ENCODE results near the gene BTF3.
"Not testable (repeated sequence)": the region's sequence is repeated elsewhere in the genome, so short reads cannot be mapped to it uniquely, and the experiment has no call there.

Gene BTF3

DNA sequence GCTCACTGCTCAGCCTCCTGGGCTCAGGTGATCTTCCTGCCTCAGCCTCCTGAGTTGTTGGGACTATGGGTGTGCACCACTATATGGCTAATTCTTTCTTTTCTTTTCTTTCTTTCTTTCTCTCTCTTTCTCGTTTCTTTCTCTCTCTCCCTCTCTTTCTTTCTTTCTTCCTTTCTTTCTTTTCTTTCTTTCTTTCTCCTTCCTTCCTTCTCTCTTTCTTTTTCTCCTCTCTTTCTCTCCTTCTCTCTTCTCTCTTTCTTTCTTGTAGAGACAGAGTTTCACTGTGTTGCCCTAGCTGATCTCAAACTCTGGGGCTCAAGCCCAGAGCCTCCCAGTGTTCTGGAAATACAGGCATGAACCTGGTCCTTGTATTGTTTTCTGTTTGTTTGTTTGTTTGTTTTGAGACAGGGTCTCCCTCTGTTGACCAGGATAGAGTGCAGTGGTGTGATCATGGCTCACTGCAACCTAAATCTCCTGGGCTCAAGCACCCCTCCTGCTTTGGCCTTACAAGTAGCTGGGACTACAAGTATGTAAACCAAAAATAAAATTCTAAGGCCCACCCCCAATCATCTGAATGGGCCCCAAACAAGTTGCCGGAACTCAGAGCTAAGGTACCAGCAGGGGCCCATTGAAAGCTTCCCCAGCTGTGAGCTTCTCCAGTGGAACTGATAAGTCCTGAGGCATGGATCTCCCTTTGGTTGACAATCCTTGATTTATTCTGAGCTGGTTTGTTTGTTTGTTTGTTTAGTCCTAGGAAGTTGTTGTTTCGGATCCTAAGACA, 11.9 kb upstream of the BTF3 start:
- no peak for DNase-seq

DNA sequence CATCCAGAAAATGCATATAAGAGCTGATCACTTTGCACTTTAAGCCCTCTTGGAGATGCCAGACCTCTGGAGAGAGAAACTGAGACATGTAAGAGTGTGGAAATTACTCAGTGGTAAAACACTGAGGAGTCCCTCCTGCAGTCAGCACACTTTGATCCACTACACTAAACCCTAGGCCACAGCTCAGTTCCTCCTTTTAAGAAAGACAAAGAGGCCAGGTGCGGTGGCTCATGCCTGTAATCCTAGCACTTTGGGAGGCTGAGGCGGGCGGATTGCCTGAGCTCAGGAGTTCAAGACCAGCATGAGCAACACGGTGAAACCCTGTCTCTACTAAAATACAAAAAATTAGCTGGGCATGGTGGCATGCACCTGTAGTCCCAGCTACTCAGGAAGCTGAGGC, 11.0 kb upstream of the BTF3 start:
- not testable (repeated sequence) for DNase-seq

DNA sequence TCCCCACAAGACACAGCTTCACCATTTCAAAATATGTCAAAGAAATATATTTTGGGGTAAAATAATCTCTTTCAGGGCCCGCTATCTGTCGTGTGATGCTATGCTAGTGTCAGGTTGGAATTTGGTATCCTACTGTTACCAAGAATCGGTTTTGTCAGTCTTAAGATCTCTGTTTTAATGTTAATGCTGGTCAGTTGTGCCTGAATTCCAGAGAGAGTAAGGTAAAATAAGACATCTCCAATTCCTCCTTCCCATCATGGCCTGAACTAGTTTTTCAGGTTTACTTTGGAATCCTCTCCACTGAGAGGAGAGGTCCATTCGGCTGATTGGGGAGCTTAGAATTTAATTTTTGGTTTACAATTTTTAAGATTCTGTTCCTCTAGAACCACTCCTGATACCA, 10.4 kb upstream of the BTF3 start:
- no peak for DNase-seq

DNA sequence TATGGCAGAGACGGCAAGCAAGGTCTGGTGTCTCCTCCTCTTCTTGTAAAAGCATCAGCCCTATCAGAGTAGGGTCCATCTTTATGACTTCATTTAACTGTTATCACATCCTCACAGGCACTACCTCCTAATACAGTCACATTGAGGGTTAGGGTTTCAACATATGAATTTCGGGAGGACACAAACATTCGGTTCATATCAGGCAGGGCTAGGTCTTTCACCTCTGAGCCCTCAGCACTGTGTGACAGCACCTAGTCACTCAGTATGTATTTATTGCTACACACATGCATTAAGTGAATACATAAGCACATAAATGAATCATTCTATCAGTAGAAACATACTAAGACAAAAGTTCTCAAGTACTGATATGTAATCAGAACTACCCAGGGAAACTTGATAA, 9.4 kb upstream of the BTF3 start:
- no peak for DNase-seq

DNA sequence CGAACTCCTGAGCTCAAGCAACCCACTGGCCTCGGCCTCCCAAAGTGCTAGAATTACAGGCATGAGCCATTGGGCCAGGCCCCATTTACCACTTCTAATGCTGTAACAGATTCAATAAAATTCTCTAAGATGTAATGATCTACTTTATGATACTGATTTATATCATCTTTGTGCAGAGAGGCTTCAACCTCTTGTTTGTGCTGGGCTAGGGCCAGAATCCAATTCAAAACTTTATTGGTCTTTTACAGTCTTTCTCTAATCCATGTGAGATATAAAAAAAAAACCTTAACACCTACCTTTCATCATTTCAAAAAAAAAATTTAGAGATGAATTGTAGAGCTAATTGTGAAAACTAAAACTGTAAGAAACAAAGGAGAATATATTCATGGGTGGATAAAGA, 8.2 kb upstream of the BTF3 start:
- no peak for DNase-seq

DNA sequence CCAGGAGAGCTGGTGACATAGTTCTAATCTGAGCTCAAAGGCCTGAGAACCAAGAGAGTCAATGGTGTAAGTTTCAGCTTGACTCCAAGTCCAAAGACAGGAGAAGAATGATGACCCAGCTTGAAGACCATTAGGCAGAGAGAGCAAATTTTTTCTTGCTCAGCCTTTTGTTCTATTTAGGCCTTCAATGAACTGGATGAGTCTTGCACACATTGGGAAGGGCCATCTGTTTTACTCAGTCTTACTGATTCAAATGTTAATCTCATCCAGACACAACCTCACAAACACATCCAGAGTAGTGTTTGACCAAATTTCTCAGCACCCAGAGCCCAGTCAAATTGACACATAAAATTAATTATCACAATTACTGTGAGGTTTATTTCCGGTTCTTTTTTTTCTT, 7.1 kb upstream of the BTF3 start:
- no peak for DNase-seq

DNA sequence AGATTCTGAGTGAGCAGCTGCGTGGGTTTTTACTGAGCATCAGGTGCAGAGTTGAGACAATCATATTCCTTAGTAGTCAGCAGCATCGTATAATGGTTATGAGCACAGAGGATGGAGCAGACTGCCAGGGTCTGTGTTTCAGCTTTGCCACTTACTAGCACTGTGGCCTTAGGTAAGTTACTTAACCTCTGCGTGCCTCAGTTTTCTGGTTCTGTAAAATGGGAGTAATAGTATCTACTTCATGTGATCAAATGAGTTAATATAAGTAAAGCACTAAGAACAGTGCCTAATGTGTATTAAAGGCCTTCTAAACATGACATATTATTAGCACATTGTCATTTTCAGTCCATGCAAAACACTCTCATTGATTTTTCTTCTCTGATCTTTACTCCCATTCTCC, 4.8 kb upstream of the BTF3 start:
- DNase-seq, result no peak

DNA sequence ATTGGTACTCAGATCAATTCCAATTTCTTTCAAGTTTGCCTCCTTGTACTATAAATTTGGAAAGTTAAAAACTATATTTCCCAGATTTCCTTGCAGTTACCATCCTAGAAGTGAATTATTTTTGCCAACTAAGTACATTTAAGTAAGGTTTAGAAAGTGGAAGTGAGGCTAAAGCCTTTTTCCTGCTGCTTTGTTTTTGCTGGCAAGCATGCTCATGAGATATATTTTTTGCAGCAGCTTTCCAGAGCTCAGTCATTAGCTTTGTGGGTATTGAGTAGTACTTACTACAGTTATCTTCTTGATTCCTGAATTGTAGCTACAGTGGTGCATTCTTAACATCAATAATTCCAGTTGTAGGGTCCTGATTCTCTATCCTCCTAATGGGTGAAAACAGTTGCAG, 3.5 kb upstream of the BTF3 start:
- no peak for DNase-seq

DNA sequence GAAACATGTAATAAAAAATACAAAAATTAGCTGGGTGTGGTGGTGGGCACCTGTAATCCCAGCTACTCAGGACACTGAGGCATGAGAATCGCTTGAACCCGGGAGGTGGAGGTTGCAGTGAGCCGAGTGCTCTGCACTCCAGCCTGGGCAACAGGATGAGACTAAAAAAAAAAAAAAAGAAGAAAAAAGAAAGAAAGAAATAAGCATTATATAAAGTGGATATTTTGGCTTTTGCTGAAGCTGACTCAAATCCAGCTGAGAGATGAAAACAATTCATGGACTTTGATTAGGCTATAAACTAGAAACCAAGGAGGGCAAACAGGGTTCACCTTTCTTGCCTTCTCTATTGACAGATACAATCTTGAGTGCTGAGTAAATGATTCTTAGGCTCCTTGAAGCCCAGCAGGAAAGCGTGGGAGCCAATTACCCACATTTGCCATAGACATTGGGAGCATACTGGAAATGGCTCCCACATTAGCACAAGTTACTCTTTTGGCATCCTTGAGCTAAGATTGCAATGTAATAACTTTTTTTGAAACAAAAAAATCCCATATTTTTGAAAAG, 2.4 kb upstream of the BTF3 start:
- no peak for DNase-seq

DNA sequence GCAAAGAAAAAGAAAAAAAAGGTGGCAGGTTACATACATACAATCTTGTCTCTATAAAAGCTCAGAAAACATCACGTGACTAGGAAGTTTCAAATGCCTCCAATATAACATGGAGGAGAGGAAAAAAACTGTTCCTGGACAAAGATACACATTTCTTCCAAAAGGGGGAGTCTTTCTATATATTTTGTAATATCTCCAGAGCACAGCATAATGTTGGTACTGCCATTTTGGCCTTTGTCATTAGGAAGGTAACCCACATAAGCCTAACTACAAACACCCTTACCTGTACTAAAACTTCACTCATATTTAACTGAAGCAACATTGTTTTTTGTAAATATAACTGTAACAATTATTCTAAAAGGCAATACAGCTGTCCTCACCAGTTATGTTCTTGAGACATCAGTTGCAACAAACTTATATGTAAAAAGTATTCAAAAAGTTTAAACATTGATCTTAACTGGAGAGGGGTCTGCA, 1.2 kb upstream of the BTF3 start:
- peak; percentile 54 to 76 for DNase-seq

DNA sequence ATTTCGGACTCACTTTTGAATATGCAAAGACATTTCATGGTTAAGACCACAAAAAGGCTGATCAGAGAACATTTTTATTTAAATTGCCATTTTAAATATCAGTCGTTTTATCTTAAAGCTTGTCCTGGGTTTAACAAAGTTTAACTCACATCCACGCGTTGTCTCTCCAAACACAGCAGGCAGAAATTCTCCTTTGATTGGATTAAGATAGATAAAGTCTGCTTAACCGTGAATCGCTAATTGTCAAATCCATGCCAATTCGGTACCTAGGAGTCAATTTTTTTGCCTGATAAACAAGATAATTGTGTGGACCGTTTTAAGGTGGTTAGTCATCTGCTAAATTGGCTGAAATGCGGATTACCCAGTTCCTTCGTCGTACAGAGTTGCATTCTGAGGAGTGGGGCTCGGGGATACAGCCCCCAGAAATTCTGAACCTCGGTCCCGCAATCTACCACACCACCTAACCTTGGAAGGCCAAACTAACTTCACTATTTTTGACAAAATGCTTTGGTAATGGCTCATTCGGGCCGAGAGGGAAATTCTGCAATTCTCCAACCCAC, 665 bp upstream of the BTF3 start:
- peak in 1 of 2 experiments; percentile 12 for DNase-seq

DNA sequence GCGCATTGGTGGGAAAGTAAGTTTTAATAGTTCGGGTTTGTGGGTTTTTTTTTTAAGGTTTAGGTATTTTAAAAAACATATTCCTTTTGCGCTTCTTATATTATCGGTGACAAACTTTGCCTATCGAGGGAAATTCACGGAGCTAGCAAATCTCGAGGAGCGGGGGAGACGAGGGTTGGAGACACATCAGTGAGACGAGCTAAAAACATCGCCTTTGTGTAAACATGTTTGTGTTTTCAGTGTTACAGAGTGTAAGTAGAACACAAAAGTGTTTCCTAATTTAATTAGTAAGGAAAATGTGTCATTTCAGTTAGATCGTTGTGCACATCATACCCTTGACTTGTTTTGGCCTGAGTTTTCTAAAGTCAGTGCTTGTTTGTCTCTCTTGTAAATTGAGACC, 945 bp downstream of the BTF3 start:
- DNase-seq, result no peak

DNA sequence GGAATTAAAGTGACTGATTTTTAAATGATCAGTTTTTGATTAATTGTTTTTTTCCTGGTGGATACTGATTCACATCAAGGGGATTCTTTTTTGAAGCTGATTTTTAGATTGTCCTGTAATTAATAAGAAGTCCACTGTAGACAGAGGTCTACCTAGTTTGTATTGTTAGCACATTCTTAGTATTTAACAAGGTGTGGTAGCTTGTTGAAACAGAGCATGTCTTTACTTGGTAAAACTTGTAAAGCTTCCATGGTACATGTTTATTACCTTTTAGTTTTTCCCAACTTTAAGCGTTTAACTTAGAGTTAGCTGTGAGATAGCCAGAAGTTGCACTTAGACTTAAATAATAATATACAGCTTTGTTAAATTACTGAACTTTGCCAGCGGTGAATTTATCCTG, 1.5 kb downstream of the BTF3 start:
- DNase-seq, result no peak

DNA sequence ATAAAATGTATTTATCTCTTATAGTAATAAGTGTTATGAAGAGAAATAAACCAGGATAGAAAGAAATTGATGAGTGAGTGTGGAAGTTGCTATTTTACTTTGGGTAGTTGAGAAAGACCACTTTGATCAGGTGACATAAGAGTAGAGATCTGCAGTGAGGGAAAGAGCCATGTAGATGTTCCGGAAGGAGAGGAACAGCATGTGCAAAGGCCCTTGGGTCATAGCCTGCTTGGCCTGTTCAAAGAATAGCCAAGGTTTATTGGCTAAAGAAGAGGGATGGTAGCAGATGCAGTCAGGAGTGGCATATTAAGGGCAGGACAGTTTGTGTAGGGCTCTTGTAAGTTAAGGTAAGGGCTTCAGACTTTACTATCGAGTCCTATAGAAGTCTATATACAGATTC, 3.2 kb downstream of the BTF3 start:
- DNase-seq, result no peak

DNA sequence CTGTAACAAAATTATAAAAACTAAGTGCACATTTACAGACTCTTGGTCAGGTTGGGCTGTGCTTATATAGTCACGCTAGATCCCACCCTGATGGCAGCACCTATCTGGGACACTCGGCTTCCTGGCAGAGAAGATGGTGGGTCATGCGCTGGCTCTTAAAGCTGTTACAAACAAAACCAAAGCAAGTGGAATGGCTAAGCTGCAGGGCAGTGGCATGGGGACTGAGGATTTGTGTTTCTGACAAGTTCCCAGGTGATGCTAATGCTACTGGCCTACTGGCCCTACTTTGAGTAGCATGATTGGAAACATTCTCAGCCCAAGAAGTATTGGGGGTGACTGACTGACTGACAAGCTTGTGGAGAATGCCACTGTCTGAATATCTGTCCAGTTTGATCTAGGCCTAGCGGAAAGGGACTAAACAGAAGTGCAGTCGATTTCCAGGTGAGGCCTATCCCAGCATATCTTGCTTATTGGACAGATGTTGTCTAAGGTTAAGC, 8.3 kb downstream of the BTF3 start:
- no peak for DNase-seq

DNA sequence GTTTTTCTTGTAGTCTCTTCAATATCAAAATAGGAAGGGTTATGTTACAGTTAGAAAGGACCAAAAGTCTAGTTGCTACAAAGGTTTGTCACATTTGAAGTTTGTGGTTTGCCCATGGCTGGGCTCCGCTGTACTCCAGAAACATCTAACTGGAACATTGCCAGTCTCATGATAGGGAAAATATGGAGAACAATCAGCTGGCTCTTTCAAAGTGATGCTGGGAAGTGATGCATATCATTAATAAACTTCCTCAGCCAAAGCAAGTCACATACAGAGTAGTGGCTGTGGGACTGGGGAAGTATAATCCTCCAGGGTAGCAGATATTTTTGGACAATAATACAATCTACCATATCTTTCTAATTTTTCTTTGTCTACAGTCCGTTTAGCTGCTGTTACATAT, 8.8 kb downstream of the BTF3 start:
- DNase-seq, result no peak

DNA sequence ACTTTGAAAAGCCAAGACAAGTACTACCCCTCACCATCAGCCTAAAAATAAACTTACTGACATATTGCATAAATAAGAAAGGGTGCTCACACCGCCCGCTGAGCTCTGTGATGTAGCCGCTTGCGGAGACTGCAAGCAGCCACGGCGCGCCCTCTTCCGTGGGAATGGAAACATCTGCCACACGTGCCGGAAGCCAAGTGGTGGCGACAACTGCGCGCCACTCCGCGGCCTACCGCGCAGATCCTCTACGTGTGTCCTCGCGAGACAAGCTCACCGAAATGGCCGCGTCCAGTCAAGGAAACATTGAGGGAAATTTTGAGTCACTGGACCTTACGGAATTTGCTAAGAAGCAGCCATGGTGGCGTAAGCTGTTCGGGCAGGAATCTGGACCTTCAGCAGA, 10.3 kb downstream of the BTF3 start:
- DNase-seq, result not testable (repeated sequence)

DNA sequence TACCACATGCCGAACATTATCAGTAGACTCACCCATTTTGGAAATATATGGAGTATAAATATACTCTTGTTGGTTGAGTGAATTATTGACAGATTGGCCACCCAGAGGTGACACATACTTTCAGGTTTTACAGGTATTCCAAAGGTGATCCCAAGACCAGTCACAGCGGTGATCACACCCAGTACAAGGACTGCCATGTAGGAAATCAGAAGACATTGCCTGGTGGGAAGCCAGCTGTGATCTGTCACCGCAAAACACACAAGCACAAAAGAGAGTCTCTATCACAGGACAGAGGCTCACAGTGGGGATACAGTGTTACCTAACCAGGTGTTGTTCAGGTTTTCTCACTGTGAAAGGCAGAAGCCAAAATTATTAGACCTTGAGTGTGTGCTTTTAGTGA, 15.8 kb downstream of the BTF3 start:
- DNase-seq, result peak; percentile 59 to 88

DNA sequence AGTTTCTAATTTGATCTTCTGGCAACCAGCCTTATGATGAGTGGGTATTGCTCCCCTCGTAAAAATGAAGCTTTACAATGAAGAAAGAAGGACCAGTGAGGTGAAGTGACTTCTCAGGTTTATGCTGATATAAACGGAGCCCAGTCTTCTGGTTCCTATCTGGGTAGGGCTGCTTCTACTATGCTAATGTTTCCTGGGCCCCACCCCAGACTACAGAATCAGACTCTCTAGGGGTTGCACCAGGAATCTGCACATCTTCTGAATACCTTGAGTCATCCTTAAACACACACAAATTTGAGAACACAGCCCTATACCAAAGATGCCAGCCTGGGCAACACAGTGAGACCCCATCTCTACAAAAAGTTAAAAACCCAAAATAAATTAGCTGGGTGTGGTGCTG, 16.2 kb downstream of the BTF3 start:
- DNase-seq, result no peak

DNA sequence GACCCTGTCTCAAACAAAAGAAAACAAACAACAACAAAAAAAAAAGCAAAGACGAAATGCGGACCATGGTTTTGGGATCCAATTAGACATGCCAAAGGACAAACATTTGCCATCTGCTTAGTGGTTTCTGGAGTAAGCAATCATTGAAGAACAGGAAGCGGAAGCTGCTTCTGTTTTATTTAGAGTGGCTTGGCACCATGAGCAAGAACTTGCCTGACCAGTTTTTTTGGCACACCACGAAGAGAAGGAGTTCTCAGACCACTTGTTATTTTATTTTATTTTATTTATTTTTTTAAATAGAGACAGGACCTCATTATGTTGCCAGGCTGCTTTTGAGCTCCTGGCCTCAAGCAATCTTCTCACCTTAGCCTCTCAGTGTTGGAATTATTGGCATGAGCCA, 17.0 kb downstream of the BTF3 start:
- peak; percentile 14 to 70 for DNase-seq

DNA sequence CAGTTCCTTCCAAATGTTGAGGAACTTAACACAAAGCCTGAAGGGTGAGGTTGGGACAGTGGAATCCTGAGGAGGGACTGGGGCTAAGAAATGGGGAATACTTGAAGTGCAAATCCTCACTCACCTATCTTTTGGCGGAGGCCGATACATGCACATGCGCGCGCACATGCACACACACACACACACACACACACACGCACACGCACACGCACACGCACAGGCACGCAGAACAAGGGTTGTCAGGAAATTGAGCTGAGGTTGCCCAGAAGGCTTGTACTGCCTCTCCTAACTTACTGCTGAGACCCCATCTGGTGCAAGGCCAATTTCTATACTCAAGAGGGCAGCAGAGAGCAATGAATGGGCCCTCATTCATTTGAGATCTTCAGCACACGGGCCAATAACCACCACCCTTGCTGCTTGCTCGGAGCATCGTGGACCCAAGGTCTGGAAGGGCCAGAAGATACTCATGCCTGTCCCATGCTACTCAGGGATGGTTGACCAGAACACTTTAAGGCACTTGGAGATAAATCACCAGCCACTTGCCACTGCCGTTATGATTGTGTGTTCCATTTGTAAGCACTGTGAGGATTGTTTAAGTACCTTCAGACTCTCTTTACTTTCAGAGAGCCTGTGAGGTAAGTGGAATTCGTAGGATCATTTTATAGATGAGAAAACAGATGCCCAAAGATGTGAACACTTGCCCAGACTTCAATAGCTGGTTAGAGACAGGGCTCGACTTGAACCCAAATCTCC, 21.5 kb downstream of the BTF3 start:
- peak; percentile 65 to 68 for DNase-seq

DNA sequence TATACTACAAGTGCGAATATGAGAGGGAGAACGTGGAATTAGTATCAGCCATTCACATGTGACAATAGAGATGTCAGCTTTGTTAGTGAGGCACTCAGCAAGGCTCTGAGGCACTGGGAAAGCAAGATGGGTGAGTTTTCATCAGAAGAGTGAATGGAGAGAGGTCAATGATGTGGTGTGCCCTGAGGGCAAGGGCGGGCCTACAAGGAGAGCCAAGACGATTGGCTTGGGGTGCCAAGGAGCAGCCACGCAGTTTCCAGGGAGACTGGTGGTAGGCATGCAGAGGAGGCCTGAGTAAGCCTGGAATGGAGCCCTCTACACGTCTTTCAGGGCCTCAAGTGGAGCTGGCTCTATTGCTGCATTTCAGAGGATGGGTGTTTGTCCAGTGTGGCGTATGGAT, 24.7 kb downstream of the BTF3 start:
- DNase-seq, result no peak

DNA sequence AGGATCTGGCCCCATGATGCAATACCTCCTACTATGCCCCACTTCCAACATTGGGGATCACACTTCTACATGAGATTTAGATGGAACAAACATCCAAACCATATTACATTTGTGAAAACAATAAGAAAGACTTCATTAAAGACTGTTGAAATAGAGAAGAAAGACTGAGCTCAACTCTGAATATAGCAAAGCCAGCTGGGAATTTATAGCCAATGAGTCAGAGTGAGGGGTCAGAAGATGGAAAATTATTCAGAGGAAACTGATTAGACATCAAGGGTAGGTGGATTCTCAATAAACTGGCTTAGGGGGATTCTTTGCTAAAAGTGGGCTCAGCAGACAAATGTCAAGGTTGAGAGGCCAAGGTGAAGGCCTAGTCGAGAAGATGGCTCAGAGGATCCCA, 25.6 kb downstream of the BTF3 start:
- no peak for DNase-seq

Data from NCI-H2081 (cell line).